Kidney (tissue), 14 donors: Measurements from ENCODE around the gene GPSM1. TPM values are rescaled to one million over a fixed set of nuclear protein-coding genes. Genes with fewer than 3 reads are reported as not detected.

Experiments
- DNase-seq, 5 donors: peaks; one replicate each; pipeline ENCODE4 v3.0.0-alpha.2; 2013 to 2020
- FAIRE-seq: peaks from 2 replicates; lab custom pipeline; 2012; peaks lifted over from hg19 to GRCh38; lab: Jason Lieb, UNC
- H3K27ac ChIP-seq, 2 donors: one replicate each; pipeline ENCODE4 v1.7.0; 2013; ENCODE audit warnings: low read depth in 2 of 2, low read length in 2 of 2, inconsistent platforms in 1 of 2
- H3K27me3 ChIP-seq: one replicate; pipeline ENCODE4 v1.7.1; 2013; ENCODE audit warnings: low read length, inconsistent platforms; ENCODE audit not compliant: control insufficient read depth, insufficient read depth
- H3K36me3 ChIP-seq, 3 donors: one replicate each; pipeline versions ENCODE4 v1.7.0 to v1.7.1; 2013; ENCODE audit warnings: low read length in 3 of 3, control low read depth in 1 of 3, inconsistent platforms in 1 of 3; ENCODE audit not compliant: insufficient read depth in 3 of 3, control insufficient read depth in 2 of 3
- H3K4me1 ChIP-seq, 3 donors: one replicate each; pipeline versions ENCODE4 v1.7.0 to v1.7.1; 2013; ENCODE audit warnings: low read length in 3 of 3, inconsistent platforms in 1 of 3, low read depth in 1 of 3; ENCODE audit not compliant: control insufficient read depth in 2 of 3, insufficient read depth in 2 of 3
- H3K4me3 ChIP-seq, 3 donors: one replicate each; pipeline versions ENCODE4 v1.7.0 to v1.8.1; 2013; ENCODE audit warnings: low read length in 3 of 3, control low read depth in 1 of 3, inconsistent platforms in 1 of 3
- H3K9ac ChIP-seq, 3 donors: one replicate each; pipeline versions ENCODE4 v1.7.0 to v1.7.1; 2013; ENCODE audit warnings: low read length in 3 of 3, control low read depth in 1 of 3, inconsistent platforms in 1 of 3
- H3K9me3 ChIP-seq, 3 donors: one replicate each; pipeline versions ENCODE4 v1.7.0 to v1.7.1; 2013; ENCODE audit warnings: low read length in 3 of 3, control low read depth in 1 of 3, inconsistent platforms in 1 of 3; ENCODE audit not compliant: control insufficient read depth in 2 of 3, insufficient read depth in 1 of 3
- intact Hi-C: fragments of 100-400 bp; cut with DNase I; formaldehyde crosslinking; loops from one replicate; pipeline ENCODE4 v1.11.1; 2022
- polyA plus RNA-seq: library from polyadenylated mRNA; stranded (reverse); fragments of 350-450 nt; fragmentation: Illumina TruSeq; extraction: RNeasy Lipid Tissue Mini Kit (QIAGEN cat#74804); gene quantifications from one replicate; pipeline ENCODE4 v1.2.3, GENCODE V29; 2014; ENCODE audit warnings: low read depth, low replicate concordance; ENCODE audit not compliant: insufficient read depth
- total RNA-seq: library from RNA; stranded (reverse); fragmentation: NEBNext Ultra II Directional; extraction: Animal tissue kit (Norgen Biotek cat#: 25700); gene quantifications from one replicate; pipeline ENCODE4 v1.2.1, GENCODE V29; 2021
- TF ChIP-seq, protein P1 (sequence below): IDR thresholded peaks from 3 replicates; pipeline ENCODE4 v1.5.1; 2012; ENCODE audit warnings: mild to moderate bottlenecking, moderate library complexity, borderline replicate concordance; ENCODE audit not compliant: insufficient read depth; ENCODE audit errors: extremely low read depth
- donor health status: control.
- donor health status: control.
- donor health status: control.
- donor health status: control.
- donor health status: control.
- donor health status: DM: yes; HTN: yes; CAD: no.
- donor health status: Normal renal cell carcinoma (clear cell type).

Gene GPSM1
- total and polyA plus RNA-seq, 2 donors from 2014 or later, result 11.6 to 11.9 TPM

DNA sequence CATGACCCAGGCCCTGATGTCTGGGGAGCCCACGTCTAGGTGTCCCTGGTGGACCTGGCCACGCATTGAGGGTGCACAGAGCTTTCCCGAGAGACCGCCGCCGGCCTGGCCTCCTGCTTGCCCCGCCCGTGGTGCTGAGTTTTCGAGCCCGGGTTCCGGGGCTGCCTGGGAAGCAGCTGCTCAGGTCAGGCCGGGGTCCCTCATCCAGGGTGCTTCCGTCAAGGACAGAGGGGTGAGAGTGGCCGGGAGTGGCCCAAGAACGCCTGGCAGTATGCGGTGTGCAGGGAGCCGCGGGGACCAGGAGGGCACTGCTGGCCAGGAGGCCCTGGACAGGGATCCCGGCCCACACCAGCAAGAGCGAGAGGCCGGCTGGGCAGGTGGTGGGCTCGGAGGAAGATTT, 43.0 kb upstream of the GPSM1 start:
- Histone ChIP-seq H3K27me3 (no peaks in the 10 kb centered on the region), H3K9ac (no peak overlapping the region), H3K4me1 (peaks cover 0 to 4% (median 0%) of the 10 kb centered on the region in 3 donors), H3K4me3 (no peak overlapping the region), H3K9me3 (no peaks in the 10 kb centered on the region), H3K36me3 (no peaks in the 10 kb centered on the region), H3K27ac (no peak overlapping the region)
- TF ChIP-seq, protein P1, sequence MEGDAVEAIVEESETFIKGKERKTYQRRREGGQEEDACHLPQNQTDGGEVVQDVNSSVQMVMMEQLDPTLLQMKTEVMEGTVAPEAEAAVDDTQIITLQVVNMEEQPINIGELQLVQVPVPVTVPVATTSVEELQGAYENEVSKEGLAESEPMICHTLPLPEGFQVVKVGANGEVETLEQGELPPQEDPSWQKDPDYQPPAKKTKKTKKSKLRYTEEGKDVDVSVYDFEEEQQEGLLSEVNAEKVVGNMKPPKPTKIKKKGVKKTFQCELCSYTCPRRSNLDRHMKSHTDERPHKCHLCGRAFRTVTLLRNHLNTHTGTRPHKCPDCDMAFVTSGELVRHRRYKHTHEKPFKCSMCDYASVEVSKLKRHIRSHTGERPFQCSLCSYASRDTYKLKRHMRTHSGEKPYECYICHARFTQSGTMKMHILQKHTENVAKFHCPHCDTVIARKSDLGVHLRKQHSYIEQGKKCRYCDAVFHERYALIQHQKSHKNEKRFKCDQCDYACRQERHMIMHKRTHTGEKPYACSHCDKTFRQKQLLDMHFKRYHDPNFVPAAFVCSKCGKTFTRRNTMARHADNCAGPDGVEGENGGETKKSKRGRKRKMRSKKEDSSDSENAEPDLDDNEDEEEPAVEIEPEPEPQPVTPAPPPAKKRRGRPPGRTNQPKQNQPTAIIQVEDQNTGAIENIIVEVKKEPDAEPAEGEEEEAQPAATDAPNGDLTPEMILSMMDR, result no peak
- intact Hi-C loops, result no loop called here
- FAIRE-seq (no peak), DNase-seq (peak in 1 of 5 donors; percentile 74)

DNA sequence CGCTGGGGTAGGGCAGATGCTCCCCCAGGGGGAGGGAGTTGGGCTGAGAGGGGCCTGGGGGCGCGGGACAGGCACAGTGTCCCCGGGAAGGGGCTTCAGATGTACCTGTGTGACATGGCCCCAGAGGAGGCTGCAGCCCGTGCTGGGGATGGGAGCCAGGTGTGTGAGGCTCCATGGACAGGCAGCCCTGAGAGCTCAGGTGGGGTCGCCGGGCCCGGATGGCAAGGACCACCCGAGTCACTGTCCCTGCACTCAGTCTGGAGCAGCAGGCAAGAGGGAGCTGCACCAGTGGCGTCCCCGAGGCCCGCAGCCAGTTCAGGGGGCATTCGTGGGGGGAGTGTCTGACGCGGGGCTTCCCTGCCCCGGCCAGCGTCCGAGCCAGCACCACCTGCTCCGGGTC, 42.4 kb upstream of the GPSM1 start:
- H3K9me3 ChIP-seq, result no peaks in the 10 kb centered on the region
- no peaks in the 10 kb centered on the region for H3K27me3 ChIP-seq
- intact Hi-C loops, result no loop called here
- FAIRE-seq (no peak), DNase-seq (peak in 1 of 5 donors; percentile 72)
- no peak overlapping the region for H3K27ac ChIP-seq
- H3K9ac ChIP-seq, result no peak overlapping the region
- no peaks in the 10 kb centered on the region for H3K36me3 ChIP-seq
- TF ChIP-seq, protein P1, result no peak
- no peak overlapping the region for H3K4me3 ChIP-seq
- peaks cover 0 to 4% (median 0%) of the 10 kb centered on the region in 3 donors for H3K4me1 ChIP-seq

GRCh38 chr9:136285501-136286358, 41.6 kb upstream of the GPSM1 start:
- Histone ChIP-seq H3K4me3 (no peak overlapping the region), H3K36me3 (no peaks in the 10 kb centered on the region), H3K27me3 (no peaks in the 10 kb centered on the region), H3K9ac (no peak overlapping the region), H3K9me3 (no peaks in the 10 kb centered on the region), H3K27ac (no peak overlapping the region), H3K4me1 (peaks cover 0 to 4% (median 0%) of the 10 kb centered on the region in 3 donors)
- intact Hi-C loops, result no loop called here
- DNase-seq (peak in 1 of 5 donors; percentile 55), FAIRE-seq (no peak)
- TF ChIP-seq, protein P1, result no peak
